Measurements from ENCODE around the gene GLB1L2.

Gene GLB1L2

DNA sequence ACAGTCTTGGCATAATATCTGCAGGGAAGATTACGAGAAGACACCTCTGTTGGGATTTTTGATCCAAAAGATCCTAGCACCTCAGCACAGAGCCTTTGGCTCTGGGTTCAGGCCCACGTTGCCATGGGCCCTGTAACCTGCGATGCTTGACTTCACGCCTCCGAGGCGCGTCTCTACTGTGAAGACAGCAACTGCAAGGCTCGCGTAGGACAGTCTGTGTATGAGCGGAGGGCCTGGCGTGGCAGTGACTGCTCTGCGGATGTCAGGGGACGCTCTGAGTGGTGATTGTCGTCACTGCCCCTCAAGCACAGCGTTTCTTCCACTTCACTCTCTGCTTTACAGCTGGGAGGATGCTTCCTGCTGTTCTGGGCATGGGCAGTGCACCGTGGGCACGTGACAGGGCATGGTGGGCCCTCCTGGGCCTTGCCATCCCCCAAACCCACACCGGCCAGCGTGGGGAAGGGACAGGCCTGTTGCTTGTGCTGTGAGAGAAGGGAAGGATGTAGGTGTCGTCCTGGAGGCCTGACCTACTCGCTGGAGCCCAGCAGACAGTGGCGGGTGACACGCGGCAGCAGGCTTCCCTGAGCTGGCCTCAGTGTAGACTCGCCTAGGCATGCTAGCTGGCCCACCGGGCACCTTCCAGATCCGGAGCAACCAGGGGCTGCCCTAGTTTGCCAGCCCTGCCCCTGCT is 26.5 kb downstream of the GLB1L2 start:
- peaks cover 0 to 4% of the 10 kb centered on the region in 2 donors for H3K36me3 ChIP-seq (ENCODE audit: control insufficient read depth in 1 of 2, insufficient read depth in 2 of 2, low read length in 2 of 2)
- H3K4me1 ChIP-seq (ENCODE audit: control insufficient read depth in 1 of 2, insufficient read depth in 2 of 2, low read length in 2 of 2) = no peaks in the 10 kb centered on the region
- H3K27ac ChIP-seq (ENCODE audit: low read depth, low read length) = no peak overlapping the region
- H3K4me3 ChIP-seq (ENCODE audit: low read depth in 1 of 2, low read length in 2 of 2) = no peak overlapping the region
- no peaks in the 10 kb centered on the region for H3K9me3 ChIP-seq (ENCODE audit: control insufficient read depth in 1 of 2, low read length in 2 of 2)
- no peaks in the 10 kb centered on the region for H3K27me3 ChIP-seq (ENCODE audit: control insufficient read depth in 1 of 2, insufficient read depth in 2 of 2, low read length in 2 of 2)
- no peak overlapping the region for H3K9ac ChIP-seq (ENCODE audit: low read depth in 1 of 2, low read length in 2 of 2)

DNA sequence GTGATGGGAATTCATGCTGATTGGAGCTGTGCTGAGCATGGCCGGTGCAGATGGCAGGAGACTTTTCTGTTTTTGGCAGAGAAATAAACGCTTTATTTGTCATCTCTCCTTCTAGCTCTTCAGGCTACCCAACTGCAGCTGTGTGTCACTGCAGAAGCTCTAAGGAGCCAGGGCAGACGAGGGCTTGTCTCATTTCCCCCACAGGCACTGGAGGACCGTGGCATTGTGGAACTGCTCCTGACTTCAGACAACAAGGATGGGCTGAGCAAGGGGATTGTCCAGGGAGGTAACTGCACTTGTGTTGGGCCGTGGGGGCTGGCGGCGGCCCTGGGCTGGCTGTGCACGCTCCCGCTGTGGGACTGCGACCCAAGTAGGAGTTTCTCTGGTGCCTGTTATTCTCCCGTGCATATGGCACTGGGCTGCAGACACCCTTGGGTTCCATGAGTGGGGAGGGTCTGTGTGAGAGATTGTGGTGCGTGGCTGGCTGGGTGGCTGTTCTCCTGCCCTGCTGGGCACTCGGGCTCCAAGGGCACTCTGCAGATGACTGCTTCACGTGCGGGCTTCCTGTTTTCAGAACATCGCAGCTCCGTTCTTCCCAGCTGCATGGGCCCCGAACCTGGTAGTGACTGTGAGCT is 27.2 kb downstream of the GLB1L2 start:
- no peak overlapping the region for H3K9ac ChIP-seq (ENCODE audit: low read depth in 1 of 2, low read length in 2 of 2)
- no peak overlapping the region for H3K27ac ChIP-seq (ENCODE audit: low read depth, low read length)
- peaks cover 0 to 4% of the 10 kb centered on the region in 2 donors for H3K36me3 ChIP-seq (ENCODE audit: control insufficient read depth in 1 of 2, insufficient read depth in 2 of 2, low read length in 2 of 2)
- no peaks in the 10 kb centered on the region for H3K9me3 ChIP-seq (ENCODE audit: control insufficient read depth in 1 of 2, low read length in 2 of 2)
- no peak overlapping the region for H3K4me3 ChIP-seq (ENCODE audit: low read depth in 1 of 2, low read length in 2 of 2)
- no peaks in the 10 kb centered on the region for H3K4me1 ChIP-seq (ENCODE audit: control insufficient read depth in 1 of 2, insufficient read depth in 2 of 2, low read length in 2 of 2)
- no peaks in the 10 kb centered on the region for H3K27me3 ChIP-seq (ENCODE audit: control insufficient read depth in 1 of 2, insufficient read depth in 2 of 2, low read length in 2 of 2)

DNA sequence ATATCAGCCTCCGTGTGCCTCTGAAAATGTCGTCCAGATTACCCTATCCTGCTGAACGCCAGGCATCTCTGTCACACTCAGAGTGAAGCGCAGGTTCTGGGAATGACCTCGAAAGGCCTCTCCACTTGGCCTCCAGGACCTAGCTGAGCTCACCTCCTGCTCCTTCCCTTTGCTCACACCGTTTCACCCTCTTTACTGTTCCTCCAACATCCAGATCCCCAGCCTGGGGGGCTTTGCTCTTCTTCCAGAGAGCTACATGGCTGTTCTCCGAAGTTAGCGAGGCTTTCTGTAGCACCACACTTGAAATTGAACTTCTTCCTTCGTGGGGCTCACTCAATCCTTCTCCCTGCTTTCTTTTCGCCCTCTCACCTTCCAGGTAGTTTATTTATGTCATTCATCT is 27.9 kb downstream of the GLB1L2 start:
- Histone ChIP-seq H3K36me3 (ENCODE audit: control insufficient read depth in 1 of 2, insufficient read depth in 2 of 2, low read length in 2 of 2) (peaks cover 0 to 4% of the 10 kb centered on the region in 2 donors), H3K27ac (ENCODE audit: low read depth, low read length) (no peak overlapping the region), H3K27me3 (ENCODE audit: control insufficient read depth in 1 of 2, insufficient read depth in 2 of 2, low read length in 2 of 2) (no peaks in the 10 kb centered on the region), H3K4me3 (ENCODE audit: low read depth in 1 of 2, low read length in 2 of 2) (no peak overlapping the region), H3K9ac (ENCODE audit: low read depth in 1 of 2, low read length in 2 of 2) (no peak overlapping the region), H3K9me3 (ENCODE audit: control insufficient read depth in 1 of 2, low read length in 2 of 2) (no peaks in the 10 kb centered on the region), H3K4me1 (ENCODE audit: control insufficient read depth in 1 of 2, insufficient read depth in 2 of 2, low read length in 2 of 2) (no peaks in the 10 kb centered on the region)

DNA sequence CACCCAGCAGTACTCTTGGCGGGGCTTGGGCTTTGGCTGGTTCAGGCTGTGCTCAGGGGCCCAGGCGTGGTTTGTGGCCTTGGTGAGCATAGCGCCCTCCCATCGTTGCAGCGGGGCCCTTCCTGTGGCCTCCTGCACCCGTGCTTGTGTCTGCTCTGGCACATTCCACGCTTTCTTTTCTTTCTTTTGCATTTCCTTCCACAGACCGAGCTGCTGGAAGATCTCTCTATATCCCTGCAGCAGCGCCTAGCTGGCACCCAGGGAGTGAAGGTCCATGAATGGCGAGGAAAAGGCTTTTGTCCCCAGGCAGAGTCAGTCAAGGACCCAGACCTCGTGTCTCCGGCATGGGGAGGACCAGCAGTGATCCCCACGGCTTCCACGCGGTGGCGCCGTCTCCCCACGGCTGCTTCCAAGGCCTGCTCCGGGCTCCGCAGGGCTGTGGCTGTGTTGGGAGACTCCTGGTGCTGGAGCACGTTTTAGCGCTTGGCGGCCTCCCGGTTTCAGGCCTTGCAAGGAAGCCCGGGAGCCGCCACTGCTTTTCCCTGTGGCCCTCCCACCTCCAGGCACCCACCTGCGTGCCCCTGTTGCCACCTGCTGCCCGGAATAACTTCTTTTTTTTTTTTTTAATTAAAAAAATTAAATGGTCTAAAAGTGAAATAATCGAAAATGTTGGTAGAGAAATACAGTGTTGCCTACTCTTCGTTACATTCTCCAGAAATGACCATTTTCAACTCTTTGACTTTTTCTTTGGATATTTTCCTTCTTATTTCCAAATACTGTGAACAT is 28.5 kb downstream of the GLB1L2 start:
- Histone ChIP-seq H3K9me3 (ENCODE audit: control insufficient read depth in 1 of 2, low read length in 2 of 2) (no peaks in the 10 kb centered on the region), H3K27ac (ENCODE audit: low read depth, low read length) (no peak overlapping the region), H3K4me1 (ENCODE audit: control insufficient read depth in 1 of 2, insufficient read depth in 2 of 2, low read length in 2 of 2) (no peaks in the 10 kb centered on the region), H3K4me3 (ENCODE audit: low read depth in 1 of 2, low read length in 2 of 2) (no peak overlapping the region), H3K9ac (ENCODE audit: low read depth in 1 of 2, low read length in 2 of 2) (no peak overlapping the region), H3K27me3 (ENCODE audit: control insufficient read depth in 1 of 2, insufficient read depth in 2 of 2, low read length in 2 of 2) (no peaks in the 10 kb centered on the region), H3K36me3 (ENCODE audit: control insufficient read depth in 1 of 2, insufficient read depth in 2 of 2, low read length in 2 of 2) (peaks cover 0 to 4% of the 10 kb centered on the region in 2 donors)

DNA sequence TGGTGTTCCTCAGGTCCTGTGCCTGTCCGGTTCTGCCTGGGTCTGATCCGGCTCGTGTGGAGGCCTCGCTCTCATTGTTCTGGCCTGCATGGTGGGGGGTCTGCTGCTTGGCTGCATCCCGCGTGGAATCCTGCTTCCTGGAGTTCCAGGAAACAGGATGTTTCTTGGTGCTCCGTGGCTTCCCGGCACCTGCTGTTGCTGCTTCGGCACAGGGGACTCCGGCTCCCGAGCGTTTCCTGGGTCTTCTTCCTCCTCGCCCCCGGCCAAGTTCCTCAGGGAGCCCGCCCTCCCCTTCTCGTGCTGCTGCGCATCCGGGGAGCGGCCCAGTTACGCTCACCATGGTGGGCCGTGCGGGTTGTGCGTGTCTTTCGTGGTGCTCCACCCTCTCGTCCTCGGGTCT is 29.9 kb downstream of the GLB1L2 start:
- H3K4me3 ChIP-seq (ENCODE audit: low read depth in 1 of 2, low read length in 2 of 2) = no peak overlapping the region
- H3K36me3 ChIP-seq (ENCODE audit: control insufficient read depth in 1 of 2, insufficient read depth in 2 of 2, low read length in 2 of 2) = peaks cover 0 to 4% of the 10 kb centered on the region in 2 donors
- no peaks in the 10 kb centered on the region for H3K27me3 ChIP-seq (ENCODE audit: control insufficient read depth in 1 of 2, insufficient read depth in 2 of 2, low read length in 2 of 2)
- no peaks in the 10 kb centered on the region for H3K9me3 ChIP-seq (ENCODE audit: control insufficient read depth in 1 of 2, low read length in 2 of 2)
- no peak overlapping the region for H3K9ac ChIP-seq (ENCODE audit: low read depth in 1 of 2, low read length in 2 of 2)
- H3K27ac ChIP-seq (ENCODE audit: low read depth, low read length) = no peak overlapping the region
- no peaks in the 10 kb centered on the region for H3K4me1 ChIP-seq (ENCODE audit: control insufficient read depth in 1 of 2, insufficient read depth in 2 of 2, low read length in 2 of 2)

DNA sequence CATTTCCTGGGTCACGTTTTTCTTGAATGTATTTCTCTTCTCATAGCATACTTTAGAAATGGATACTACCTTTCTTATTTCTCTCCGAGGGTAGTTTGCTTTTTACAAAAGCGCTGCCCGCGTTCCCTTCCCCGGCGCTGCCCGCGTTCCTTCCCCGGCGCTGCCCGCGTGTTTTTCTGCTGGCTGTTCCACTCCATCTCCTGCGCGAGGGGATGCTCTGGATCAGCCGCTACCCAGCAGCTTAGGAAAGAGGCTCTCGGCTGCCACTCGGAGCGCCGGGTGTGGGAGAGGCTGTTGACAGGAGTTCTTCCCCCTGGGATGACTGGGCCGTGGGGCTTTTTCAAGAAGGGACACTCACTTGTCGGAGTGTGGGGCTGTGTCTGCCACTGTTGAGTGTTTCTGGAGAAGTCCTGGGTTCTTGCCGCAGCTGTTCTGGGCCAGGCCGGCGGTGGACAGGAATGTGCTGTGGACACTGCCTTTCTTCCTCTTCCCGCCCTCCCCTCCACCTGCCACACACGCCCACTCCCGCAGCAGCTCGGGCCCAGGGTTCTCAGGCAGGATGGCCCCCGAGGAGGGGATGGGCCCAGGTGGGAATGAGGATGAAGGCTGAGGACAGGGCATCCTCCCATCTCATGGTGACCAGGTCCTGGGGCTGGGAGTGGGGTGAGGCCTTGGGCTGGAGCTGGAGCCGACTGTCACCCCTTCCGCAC is 30.6 kb downstream of the GLB1L2 start:
- no peak overlapping the region for H3K27ac ChIP-seq (ENCODE audit: low read depth, low read length)
- H3K4me1 ChIP-seq (ENCODE audit: control insufficient read depth in 1 of 2, insufficient read depth in 2 of 2, low read length in 2 of 2) = no peaks in the 10 kb centered on the region
- H3K27me3 ChIP-seq (ENCODE audit: control insufficient read depth in 1 of 2, insufficient read depth in 2 of 2, low read length in 2 of 2) = no peaks in the 10 kb centered on the region
- H3K9me3 ChIP-seq (ENCODE audit: control insufficient read depth in 1 of 2, low read length in 2 of 2) = no peaks in the 10 kb centered on the region
- H3K9ac ChIP-seq (ENCODE audit: low read depth in 1 of 2, low read length in 2 of 2) = no peak overlapping the region
- peaks cover 0 to 4% of the 10 kb centered on the region in 2 donors for H3K36me3 ChIP-seq (ENCODE audit: control insufficient read depth in 1 of 2, insufficient read depth in 2 of 2, low read length in 2 of 2)
- H3K4me3 ChIP-seq (ENCODE audit: low read depth in 1 of 2, low read length in 2 of 2) = no peak overlapping the region

DNA sequence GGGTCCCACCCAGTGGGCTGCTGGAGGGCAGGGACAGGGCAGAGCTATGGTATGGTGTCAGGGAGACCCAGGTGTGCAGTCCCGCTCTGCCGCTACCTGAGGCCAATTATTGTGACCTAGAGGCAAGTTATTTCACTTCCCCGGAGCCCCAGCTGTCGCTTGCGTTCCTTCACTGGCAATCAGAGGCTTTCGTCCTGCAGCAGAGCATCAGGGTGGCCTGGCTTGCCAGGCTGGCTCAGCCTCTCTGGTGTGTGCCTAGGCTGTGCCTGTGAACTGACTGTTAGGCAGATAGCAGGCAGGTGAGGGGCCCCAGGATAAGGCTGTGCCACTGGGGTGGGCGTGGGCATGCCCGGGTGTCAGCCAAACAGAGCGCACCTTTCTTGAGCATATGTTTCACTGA is 31.4 kb downstream of the GLB1L2 start:
- Histone ChIP-seq H3K4me3 (ENCODE audit: low read depth in 1 of 2, low read length in 2 of 2) (no peak overlapping the region), H3K27me3 (ENCODE audit: control insufficient read depth in 1 of 2, insufficient read depth in 2 of 2, low read length in 2 of 2) (no peaks in the 10 kb centered on the region), H3K9ac (ENCODE audit: low read depth in 1 of 2, low read length in 2 of 2) (no peak overlapping the region), H3K4me1 (ENCODE audit: control insufficient read depth in 1 of 2, insufficient read depth in 2 of 2, low read length in 2 of 2) (no peaks in the 10 kb centered on the region), H3K9me3 (ENCODE audit: control insufficient read depth in 1 of 2, low read length in 2 of 2) (no peaks in the 10 kb centered on the region), H3K27ac (ENCODE audit: low read depth, low read length) (no peak overlapping the region), H3K36me3 (ENCODE audit: control insufficient read depth in 1 of 2, insufficient read depth in 2 of 2, low read length in 2 of 2) (peaks cover 0 to 3% of the 10 kb centered on the region in 2 donors)

DNA sequence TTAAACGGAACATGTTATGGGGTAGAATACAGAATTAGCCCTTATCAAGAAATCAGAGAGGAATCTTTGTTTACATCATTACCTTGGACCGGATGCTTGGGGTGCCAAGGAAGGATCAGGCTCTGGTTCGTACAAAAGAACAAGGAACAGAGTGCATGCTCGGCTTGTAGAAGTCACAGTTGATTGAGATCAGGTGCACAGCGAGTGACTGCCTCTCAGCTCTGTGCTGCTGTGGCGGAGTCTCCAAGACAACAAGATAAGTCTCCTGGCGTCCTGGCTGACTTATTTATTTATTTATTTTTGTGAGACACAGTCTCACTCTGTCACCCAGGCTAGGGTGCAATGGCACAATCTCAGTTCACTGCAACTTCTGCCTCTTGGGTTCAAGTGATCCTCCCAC is 31.8 kb downstream of the GLB1L2 start:
- no peak overlapping the region for H3K27ac ChIP-seq (ENCODE audit: low read depth, low read length)
- H3K36me3 ChIP-seq (ENCODE audit: control insufficient read depth in 1 of 2, insufficient read depth in 2 of 2, low read length in 2 of 2) = no peaks in the 10 kb centered on the region
- H3K4me3 ChIP-seq (ENCODE audit: low read depth in 1 of 2, low read length in 2 of 2) = no peak overlapping the region
- no peaks in the 10 kb centered on the region for H3K27me3 ChIP-seq (ENCODE audit: control insufficient read depth in 1 of 2, insufficient read depth in 2 of 2, low read length in 2 of 2)
- H3K9me3 ChIP-seq (ENCODE audit: control insufficient read depth in 1 of 2, low read length in 2 of 2) = no peaks in the 10 kb centered on the region
- H3K9ac ChIP-seq (ENCODE audit: low read depth in 1 of 2, low read length in 2 of 2) = no peak overlapping the region
- H3K4me1 ChIP-seq (ENCODE audit: control insufficient read depth in 1 of 2, insufficient read depth in 2 of 2, low read length in 2 of 2) = no peaks in the 10 kb centered on the region

DNA sequence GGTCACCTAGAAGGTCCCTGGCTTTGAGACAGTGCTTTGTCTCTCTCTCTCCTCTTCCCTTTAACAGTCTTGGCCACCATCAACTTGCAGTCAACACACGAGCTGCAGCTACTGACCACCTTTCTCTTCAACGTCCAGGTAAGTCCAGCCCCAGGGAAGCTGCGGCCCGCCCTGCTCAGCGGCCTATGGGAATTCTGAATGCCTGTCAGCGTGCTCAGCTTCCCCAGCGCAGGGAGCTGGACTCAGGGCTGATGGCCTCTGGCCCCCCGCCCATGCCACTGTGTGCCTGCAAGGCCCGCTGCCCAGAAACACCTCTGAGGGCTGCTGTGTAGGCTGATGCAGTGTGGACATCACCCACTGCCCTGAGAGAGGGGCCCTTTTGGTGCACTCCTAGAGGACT is 32.5 kb downstream of the GLB1L2 start:
- Histone ChIP-seq H3K36me3 (ENCODE audit: control insufficient read depth in 1 of 2, insufficient read depth in 2 of 2, low read length in 2 of 2) (no peaks in the 10 kb centered on the region), H3K27me3 (ENCODE audit: control insufficient read depth in 1 of 2, insufficient read depth in 2 of 2, low read length in 2 of 2) (no peaks in the 10 kb centered on the region), H3K4me1 (ENCODE audit: control insufficient read depth in 1 of 2, insufficient read depth in 2 of 2, low read length in 2 of 2) (no peaks in the 10 kb centered on the region), H3K9ac (ENCODE audit: low read depth in 1 of 2, low read length in 2 of 2) (no peak overlapping the region), H3K27ac (ENCODE audit: low read depth, low read length) (no peak overlapping the region), H3K9me3 (ENCODE audit: control insufficient read depth in 1 of 2, low read length in 2 of 2) (no peaks in the 10 kb centered on the region), H3K4me3 (ENCODE audit: low read depth in 1 of 2, low read length in 2 of 2) (no peak overlapping the region)

All from duodenal mucosa (tissue), 2 donors.